NCI-H748 (cell line): Measurements from ENCODE around the gene ACKR1.

ENCODE experiments used
- DNase-seq: peaks from one replicate; lab custom pipeline; 2025; ENCODE audit not compliant: unreplicated experiment; lab: John Stamatoyannopoulos, UW

ACKR1 gene

DNA sequence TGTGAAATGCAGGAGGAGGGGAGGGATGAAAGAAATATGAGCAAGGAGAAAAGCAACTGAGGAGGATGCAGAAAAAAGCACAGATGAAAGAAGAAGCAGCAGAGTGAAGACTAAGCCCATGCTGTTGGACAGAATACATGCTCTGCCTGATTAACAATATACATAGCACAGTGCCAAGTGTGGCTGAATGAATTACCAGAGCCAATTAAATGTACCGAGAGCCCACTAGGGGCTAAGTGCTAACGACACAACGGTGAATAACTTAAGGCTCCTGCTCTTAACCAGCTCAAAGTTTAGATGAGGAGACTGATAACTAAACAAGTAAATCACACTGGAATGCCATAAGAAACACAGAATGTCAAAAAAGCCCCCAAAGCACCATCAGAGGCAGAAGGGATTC is 17.6 kb upstream of the ACKR1 start:
- DNase-seq = no peak

DNA sequence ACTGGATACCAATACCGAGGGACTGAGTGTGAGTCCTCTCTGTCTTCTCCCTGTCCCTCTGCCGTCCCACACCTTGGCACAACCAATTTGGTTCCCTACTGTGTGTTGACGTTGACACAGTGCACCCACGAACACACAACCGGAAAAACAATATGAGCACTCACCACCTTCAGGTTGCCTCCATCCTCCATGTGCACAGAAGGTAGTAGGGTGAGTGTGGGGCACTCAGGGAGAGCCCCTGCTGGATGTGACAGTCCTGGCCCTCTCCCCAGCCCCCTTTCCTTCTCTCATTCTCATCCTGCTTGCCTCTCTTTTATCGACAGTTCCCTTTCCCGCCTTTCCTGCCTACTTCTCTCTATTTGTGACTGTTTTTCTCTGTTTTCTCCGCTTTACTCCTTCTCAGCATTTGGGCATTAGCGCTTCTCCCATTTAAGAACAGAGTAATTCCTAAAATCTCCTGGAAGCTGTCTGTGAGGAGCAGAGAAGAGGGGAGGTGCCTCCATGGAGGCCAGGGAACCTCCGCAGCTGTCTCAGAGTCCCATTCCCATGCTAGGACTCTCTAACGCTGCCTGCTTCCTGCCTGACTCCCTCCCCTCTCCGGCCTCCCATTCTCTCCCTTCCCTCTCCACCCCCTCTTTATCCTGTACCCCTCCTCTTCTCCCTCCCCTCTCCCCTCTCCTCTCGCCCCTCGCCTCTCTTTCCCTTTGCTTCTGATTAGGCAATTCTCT is 16.9 kb upstream of the ACKR1 start:
- DNase-seq = no peak

DNA sequence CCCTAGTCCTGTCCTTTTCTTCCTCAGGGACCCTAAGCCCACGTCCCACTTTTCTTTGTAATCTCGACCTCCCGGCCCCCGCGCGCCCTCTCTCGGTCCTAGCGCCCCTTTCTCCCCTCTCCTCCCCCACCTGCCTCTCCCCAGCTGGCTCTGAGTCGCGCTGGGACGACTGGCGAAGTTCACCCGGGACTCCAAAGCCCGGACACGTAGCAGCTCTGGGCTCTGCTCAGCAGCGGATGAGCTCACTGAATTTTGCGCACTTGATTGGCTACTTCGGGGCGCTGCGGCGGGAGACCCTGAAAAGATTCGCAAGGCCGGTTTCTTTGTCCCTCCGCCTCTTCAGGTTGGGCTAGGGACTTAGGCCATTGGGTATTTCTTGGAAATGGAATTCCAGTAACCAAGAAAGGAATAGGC is 16.3 kb upstream of the ACKR1 start:
- peak; percentile 1 for DNase-seq

DNA sequence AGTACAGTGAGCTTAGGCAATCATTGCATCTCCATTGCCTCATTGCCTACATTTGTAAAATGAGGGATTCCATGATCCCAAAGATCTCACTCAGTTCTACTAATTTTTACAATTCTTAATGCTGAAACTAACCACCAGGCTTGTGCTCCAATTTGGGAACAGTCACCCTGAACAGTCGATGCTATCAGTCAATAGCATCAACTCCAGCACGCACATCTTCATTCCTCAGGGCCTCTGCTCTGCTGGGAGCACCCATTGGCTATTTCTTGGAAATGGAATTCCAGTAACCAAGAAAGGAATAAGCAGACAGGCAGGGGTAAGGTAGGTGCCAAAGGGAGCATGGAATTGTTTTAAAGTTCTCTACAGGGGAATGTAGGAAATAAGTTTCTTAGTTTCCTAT is 14.2 kb upstream of the ACKR1 start:
- DNase-seq = no peak

DNA sequence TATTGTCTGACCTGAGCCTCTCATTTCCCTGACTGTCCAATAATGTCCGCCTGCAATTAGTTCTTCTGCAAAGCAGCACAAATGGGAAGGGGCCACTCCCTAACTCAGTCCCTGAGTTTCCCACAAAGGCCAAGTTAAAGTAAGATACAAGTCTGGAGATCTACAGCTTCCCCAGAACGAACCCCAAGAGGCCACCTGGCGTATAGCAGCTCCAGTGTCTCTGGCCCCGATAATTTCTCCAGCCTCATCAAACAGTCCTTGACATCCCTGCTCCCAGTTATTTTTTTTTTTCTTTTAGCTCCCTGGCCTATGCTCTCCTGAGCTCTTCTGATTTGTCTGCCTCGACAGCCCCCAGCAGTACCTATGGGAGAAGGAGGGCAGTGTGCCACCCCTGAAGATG is 8.1 kb upstream of the ACKR1 start:
- DNase-seq = no peak

DNA sequence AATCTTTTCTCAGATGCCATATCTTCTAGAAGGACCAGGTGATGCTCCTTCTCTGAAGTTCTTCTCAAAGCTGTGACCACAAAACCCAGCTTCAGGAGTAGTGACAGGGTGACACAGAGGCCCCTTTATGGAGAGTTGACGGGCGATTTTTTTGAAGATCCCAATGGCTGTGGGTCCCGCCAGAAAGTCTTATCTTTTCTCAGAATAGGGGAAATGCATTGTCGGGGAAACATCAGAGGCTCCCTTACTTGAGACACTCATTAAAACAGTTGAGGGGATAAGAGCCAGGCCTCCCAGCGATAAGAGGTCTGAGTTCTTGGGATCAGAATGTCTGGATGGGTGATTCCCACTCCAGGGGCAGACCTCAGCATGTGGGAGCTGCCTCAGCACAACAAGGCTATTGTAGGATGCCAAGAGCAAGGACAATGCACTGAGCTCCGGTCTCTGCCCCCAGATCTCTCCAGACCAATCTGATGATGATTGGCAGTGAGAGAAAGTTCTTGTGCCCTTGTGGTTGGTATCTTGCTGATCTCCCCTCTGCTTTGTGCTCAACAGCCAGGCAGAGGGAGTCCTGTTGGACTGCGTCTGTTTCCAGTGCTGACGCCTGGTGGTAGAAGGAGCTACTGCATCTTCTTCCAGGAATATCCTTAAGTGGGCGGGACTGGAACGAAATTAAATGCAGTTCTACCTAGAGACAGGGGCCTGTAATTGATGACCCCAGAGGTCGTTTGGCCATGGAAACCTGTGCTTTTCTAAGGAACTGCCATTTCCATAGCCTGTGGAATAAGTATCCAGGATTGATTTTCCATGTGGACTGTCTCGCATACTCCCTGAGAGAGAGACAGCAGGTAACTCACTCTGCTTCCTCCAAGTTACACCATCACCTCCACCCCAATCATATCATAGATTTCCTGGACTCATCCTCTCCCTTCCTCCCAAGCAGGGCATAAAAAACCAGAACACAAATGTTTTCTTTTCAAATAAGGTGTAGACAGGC is 6.8 kb upstream of the ACKR1 start:
- peak; percentile 42 for DNase-seq

DNA sequence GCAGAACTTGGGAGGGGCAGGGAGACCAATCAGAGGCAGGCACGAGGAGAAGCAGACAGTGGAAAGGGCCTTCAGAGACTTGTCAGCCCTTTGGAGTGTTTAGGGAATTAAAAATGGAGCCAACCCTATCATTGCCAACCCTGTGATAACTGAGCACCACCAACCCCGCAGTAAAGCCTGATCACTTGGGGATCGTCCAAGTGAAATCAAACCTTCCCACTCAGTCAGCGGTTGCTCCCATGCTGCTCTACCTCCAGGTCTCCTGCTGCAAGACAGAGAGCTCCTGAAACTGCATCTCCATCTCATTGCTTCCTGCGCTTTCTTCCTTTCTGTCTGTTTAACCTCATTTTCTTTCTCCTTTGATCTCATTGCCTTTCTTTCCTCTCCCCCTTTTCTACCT is 4.8 kb upstream of the ACKR1 start:
- DNase-seq = no peak

DNA sequence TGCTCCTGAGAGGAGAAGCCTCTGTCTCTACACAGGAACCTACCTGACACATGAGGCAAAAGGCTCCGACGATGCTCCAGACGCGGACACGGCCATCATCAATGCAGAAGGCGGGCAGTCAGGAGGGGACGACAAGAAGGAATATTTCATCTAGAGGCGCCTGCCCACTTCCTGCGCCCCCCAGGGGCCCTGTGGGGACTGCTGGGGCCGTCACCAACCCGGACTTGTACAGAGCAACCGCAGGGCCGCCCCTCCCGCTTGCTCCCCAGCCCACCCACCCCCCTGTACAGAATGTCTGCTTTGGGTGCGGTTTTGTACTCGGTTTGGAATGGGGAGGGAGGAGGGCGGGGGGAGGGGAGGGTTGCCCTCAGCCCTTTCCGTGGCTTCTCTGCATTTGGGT is 3.9 kb upstream of the ACKR1 start:
- DNase-seq = no peak

DNA sequence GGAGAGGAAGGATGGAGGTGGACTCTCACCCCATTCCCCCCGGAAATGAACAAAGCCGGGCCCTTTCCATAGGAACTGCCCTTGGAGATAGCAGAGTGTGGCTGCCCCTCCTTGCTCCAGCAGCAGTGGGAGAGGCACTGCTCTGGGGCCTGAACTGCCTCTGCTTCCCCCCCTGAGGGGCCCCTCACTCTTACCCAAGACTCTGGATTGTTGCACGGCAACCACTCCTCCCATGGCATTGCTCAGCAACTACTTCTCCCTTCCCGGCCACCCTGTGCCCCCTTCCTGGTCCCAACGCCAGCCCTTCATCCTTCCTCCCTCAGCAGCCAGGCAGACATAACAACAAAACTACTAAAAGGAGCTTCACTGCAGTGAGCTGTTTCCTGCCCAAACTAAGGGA is 3.0 kb upstream of the ACKR1 start:
- DNase-seq = no peak

DNA sequence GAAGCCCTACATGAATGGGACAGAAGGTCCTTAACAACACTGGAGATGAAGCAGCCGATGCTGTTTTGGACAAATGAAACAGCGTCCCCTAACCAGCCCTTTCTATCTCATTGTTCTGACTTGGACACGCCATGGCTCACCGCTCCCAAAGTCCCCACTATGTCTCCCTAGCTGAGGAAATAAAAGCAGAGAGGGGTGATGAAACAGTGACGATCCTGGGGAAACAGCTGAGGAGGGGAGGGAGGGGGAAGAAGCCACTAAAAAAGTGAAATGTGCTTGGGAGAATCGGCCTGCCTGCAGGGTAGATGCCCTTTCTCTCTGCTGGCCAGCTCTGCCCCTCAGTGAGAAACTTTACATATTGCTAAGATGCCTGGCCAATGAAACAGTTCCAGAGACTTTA is 1.1 kb upstream of the ACKR1 start:
- DNase-seq = no peak

DNA sequence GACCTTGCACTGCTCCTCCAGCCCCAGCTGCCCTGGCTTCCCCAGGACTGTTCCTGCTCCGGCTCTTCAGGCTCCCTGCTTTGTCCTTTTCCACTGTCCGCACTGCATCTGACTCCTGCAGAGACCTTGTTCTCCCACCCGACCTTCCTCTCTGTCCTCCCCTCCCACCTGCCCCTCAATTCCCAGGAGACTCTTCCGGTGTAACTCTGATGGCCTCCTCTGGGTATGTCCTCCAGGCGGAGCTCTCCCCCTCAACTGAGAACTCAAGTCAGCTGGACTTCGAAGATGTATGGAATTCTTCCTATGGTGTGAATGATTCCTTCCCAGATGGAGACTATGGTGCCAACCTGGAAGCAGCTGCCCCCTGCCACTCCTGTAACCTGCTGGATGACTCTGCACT is 550 bp downstream of the ACKR1 start:
- no peak for DNase-seq

DNA sequence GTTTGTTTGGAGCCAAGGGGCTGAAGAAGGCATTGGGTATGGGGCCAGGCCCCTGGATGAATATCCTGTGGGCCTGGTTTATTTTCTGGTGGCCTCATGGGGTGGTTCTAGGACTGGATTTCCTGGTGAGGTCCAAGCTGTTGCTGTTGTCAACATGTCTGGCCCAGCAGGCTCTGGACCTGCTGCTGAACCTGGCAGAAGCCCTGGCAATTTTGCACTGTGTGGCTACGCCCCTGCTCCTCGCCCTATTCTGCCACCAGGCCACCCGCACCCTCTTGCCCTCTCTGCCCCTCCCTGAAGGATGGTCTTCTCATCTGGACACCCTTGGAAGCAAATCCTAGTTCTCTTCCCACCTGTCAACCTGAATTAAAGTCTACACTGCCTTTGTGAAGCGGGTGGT is 1.4 kb downstream of the ACKR1 start:
- no peak for DNase-seq

DNA sequence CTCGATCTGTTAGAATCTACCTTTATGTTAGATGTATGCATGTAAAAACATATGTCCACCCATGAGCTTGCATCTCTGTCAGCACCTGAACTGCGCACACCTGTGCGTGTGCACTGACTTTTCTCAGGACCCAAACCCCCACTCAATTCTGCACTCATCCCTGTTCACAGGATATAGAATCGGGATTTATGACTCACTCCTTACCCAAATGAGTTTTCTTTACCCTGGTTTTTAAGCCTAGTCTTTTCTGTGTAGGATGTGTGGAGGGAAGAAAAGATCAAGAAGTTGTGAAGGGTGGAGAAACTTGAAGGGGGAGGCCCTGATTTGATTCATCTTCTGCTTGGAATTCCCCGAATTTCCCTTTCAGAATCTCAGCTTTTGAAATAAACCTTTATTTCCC is 2.4 kb downstream of the ACKR1 start:
- no peak for DNase-seq

DNA sequence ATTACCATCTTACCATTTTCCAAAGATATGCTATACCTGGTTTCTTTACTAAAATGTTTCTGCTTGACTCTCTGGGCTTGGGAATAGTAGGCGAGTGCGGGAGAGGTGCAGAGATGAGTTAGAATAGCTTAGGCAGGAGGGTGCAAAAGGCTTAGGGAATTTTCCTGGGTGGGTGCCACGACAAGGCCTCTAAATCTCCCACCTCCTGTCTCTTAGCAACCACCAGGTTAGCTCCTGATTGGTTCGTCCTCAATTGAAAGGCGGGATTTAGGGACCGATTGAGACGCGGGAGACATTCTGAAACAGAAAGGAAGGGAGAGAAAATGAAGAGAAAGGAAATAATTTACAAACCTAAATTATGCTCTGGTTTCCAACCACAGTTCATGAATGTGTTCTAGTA is 3.1 kb downstream of the ACKR1 start:
- DNase-seq = no peak

DNA sequence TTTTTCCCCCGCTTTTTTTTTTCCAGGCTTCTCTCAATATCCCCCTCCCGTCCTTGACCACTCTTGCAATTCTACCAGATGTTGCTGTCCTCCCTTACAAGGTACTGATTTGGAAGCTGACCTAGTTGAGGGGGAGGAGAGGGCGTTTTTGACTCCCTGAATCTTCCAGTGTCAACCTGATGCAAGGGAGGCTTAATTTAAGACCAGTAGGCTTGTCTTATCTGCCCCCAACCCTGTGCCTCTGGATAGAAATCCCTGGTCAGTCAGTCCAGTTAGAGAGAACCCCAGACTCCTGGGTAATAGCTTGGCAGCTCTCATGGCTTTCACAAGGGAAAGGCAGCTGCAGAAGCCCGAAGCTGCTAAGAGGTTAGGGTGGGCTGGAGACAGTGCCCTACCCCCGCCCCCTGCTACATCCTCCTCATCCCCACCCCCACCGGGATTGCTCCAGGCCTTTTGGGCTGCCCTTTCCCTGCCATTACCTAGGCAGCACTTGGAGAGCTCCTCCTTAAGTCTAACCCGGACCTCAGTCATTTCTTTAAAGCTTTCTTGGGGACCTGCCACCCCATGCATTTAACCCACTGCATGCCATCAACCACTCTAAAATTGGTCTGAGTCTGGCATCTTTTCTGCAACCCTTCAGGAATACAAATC is 3.6 kb downstream of the ACKR1 start:
- no peak for DNase-seq

DNA sequence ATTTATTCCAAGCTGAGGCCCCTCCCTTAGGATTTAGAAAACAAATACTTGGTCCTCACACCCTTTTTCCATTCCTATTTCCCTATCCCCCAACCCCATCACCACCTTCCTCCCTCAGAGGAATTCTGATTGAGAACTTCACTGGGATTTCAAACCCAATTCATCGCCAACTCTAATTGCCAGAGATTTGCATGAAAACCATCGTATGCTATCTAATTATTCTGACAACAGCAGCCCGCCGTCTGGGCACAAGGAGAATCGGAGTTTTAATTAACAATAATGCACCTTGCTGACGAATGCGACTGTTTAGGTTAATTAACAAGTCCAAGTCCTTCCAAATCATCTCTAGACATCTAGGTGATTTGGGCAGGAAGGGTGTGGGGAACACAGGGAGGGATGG is 4.4 kb downstream of the ACKR1 start:
- DNase-seq = no peak

DNA sequence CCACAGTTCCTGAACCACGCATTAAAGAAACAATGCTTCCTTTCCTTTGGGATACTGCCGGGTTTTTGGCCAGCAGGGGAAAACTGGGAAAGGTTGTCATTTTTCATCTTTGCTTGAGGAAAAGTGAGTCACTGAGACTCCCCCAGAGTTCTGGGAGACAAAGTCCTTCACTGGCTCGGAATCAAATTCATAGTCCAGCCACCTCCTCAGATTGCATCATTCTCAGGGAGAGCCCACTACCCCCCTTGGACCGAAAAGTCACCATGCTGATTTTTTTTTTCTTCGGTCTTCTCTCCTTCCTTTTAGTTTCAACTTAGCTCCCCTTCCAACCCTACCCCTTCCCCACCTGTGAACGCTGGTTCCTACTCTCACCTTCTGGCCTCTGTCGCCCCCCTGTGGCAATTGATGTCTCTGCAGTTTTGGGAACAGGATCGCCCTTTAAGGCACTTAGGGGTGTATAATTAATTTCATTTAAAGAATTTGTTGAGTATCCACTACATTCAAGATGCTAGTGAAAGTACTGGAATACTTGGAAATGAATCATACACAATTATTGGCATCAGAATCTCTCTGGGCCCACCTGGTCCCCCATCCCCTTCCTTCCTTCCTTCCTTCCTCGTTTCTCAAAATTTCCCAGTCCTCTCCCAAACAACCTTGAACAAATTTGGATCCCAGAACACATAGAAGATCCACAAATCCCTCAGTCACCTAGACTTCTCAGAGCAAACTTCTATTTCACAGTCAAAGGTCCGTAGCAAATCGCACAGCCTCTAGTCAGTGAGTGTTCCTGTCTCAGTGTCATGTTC is 6.9 kb downstream of the ACKR1 start:
- DNase-seq = peak; percentile 23

DNA sequence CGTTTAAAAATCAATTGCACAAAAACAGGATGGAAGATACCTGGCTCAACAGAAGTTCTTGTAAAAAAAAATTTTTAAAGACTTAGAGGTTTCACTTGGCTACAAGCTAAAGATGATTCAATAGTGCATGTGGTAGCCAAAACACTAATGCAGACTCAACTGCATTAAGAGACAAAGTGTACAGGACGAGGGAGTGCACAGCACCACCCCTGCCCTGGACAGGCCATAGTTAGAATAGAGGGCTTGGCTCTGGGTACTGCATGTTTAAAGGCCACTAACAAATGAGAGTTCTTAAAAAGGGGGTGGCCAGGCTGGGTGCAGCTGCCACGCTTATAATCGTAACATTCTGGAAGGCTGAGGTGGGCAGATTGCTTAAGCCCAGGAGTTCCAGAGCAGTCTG is 7.9 kb downstream of the ACKR1 start:
- no peak for DNase-seq

DNA sequence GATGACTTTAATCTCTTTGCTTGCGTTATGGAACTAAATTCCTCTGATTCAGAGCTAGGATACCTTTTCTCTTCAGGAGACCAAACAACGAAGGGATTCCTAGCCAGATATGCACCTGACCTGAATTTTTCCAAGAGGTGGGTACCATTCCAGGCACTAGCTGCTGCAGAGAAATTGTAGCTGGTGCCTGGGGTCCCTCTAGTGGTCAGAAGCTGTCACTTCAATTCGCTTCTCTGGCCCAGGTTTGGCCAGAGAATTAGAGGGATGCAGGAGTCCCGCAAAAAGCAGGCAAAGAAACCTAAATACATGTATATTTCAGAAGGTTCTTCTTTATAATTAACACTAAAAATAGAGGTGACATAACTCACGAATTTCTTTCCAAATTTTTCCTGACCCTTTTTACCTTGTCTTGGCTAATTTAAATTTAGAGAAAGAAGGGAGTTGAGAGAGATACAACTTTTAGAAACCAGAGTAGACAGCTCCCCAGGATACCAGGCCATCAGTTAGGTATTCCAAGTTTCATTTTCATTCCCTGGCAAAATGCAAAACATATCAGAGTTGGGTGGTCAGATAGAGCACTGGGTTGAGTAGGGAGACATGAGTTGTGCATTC is 9.6 kb downstream of the ACKR1 start:
- DNase-seq = peak; percentile 25
